OCI-LY7 (cell line): ENCODE data around the gene VPS35L. TPM values are rescaled to one million over a fixed set of nuclear protein-coding genes. Genes with fewer than 3 reads are reported as not detected.
A peak's percentile ranks its signal among the peaks of the same experiment; 100 is the strongest.

Experiments used
- BruUV-seq: library from RNA; stranded (reverse); fragments of 400-500 nt; replicated peaks from 2 replicates; lab custom pipeline; 2021; lab: Mats Ljungman, UMichigan
- CTCF ChIA-PET: fragments of 300-600 bp; sonication (Branson Sonifier 250); formaldehyde crosslinking; loops from one replicate; lab custom pipeline; 2022; ENCODE audit warnings: antibody characterized with exemption; ENCODE audit not compliant: unreplicated experiment; lab: Charles Lee
- POLR2A ChIA-PET: fragments of 300-600 bp; sonication (Branson Sonifier 250); formaldehyde crosslinking; loops from one replicate; lab custom pipeline; 2022; ENCODE audit warnings: antibody characterized with exemption; lab: Charles Lee
- DNase-seq: peaks from one replicate; pipeline ENCODE4 v3.0.0-alpha.2; 2015; ENCODE audit warnings: low spot score
- H2AFZ ChIP-seq: fragments of 200-600 bp; sonication (generic), shearing (Covaris generic); 2 replicates; pipeline ENCODE4 v1.6.1; 2014; ENCODE audit warnings: mild to moderate bottlenecking, antibody characterized with exemption, low read length, moderate library complexity
- H3K27ac ChIP-seq: fragments of 200-600 bp; sonication (generic); 2 replicates; pipeline ENCODE4 v1.5.1; 2014; ENCODE audit warnings: mixed run types, low read depth, mild to moderate bottlenecking, moderate library complexity, low read length, inconsistent platforms; ENCODE audit not compliant: poor library complexity, severe bottlenecking
- H3K36me3 ChIP-seq: fragments of 200-600 bp; sonication (generic); 2 replicates; pipeline ENCODE4 v1.6.1; 2014; ENCODE audit warnings: mild to moderate bottlenecking, antibody characterized with exemption, low read length, moderate library complexity, mixed read lengths; ENCODE audit not compliant: insufficient read depth
- H3K4me1 ChIP-seq: fragments of 200-600 bp; sonication (generic); 2 replicates; pipeline ENCODE4 v1.5.1; 2014; ENCODE audit warnings: mild to moderate bottlenecking, low read length; ENCODE audit not compliant: insufficient read depth, poor library complexity, severe bottlenecking
- H3K4me2 ChIP-seq: fragments of 200-600 bp; sonication (generic); 2 replicates; pipeline ENCODE4 v1.6.1; 2014; ENCODE audit warnings: mild to moderate bottlenecking, low read length
- H3K4me3 ChIP-seq: fragments of 200-600 bp; sonication (generic); 2 replicates; pipeline ENCODE4 v1.5.1; 2014; ENCODE audit warnings: mild to moderate bottlenecking, low read depth, low read length; ENCODE audit not compliant: poor library complexity, severe bottlenecking
- H3K79me2 ChIP-seq: fragments of 200-600 bp; sonication (generic); 2 replicates; pipeline ENCODE4 v1.6.1; 2016; ENCODE audit warnings: low read depth, mild to moderate bottlenecking, low read length, moderate library complexity, mixed read lengths; ENCODE audit not compliant: insufficient read depth
- H3K9me2 ChIP-seq: fragments of 200-600 bp; sonication (generic); 2 replicates; pipeline ENCODE4 v1.6.1; 2016; ENCODE audit warnings: mild to moderate bottlenecking, low read length, mixed read lengths; ENCODE audit not compliant: insufficient read depth
- H3K9me3 ChIP-seq: fragments of 200-600 bp; sonication (generic); 2 replicates; pipeline ENCODE4 v1.6.1; 2014; ENCODE audit warnings: mild to moderate bottlenecking, mixed run types, low read length, mixed read lengths
- H4K20me1 ChIP-seq: fragments of 200-600 bp; sonication (generic); 2 replicates; pipeline ENCODE4 v1.6.1; 2014; ENCODE audit warnings: mild to moderate bottlenecking, antibody characterized with exemption, low read length, moderate library complexity, mixed read lengths; ENCODE audit not compliant: insufficient read depth
- EZH2phosphoT487 ChIP-seq: fragments of 200-600 bp; sonication (generic); IDR thresholded peaks from 2 replicates; pipeline ENCODE4 v1.6.1; 2018; ENCODE audit warnings: low read depth, borderline replicate concordance, mild to moderate bottlenecking, mixed run types, antibody characterized with exemption, low read length, moderate library complexity, mixed read lengths
- intact Hi-C: fragments of 100-400 bp; cut with micrococcal nuclease; formaldehyde crosslinking; loops from one replicate; pipeline ENCODE4 v1.10.0; 2022; ENCODE audit not compliant: unreplicated experiment
- total RNA-seq, 2 experiments: library from RNA; depleted of rRNA in 1 of 2; stranded (reverse); fragments of >200 nt in 1 of 2; shearing (Covaris generic) in 1 of 2; gene quantifications; 2 replicates each; pipeline ENCODE4 v1.2.3, GENCODE V29; 2014 to 2022
- TF ChIP-seq, protein P1 (sequence below): fragments of 200-600 bp; sonication (generic); conservative IDR thresholded peaks from 2 replicates; pipeline ENCODE4 v1.5.1; 2014; ENCODE audit warnings: mild to moderate bottlenecking, antibody characterized with exemption, low read length, moderate library complexity, mixed read lengths

VPS35L gene
- total RNA-seq, 2 experiments from 2014 or later: 16.5 to 65.2 TPM

DNA sequence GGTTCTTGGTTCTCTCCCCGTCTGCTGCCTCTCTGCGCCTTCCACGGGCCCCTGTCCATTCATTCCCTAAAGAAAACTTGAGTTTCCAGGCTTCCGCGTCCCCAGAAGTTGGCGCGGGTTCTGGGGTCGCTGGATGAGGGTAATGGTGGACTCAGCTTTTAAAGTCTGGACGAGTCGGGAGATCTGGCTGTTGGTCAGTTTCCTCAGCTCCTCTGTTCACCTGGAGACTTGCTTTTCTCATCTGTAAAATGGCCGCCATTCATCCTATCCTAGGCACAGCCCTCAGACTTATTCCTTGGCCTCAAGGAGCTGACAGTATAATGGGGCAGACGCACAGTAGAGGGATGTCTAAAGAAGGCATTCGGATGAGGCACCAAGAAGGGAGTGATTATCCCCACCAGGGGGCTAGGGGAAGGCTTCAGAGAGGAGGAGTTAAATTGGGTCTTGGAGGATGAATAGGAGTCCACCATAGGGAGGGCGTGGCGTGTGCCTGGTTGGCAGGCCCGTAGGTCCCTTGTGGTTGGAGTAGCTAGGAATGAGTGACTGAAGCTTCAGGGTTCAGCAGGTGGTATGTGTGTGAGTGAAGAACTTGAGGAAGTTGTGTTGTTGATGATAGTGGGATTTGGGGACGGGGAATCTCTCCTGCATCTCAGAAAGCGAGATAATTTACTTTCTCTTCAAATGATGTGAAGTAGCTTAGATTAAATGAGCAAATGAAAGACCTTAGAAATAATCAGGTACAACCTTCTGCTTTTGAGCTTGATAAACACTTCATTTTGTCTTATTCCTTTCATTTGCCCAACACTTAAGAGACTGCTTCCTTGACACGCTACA lies 652 bp downstream of the VPS35L start:
- Histone ChIP-seq H3K27ac (peak overlapping the region; percentile 57), H3K9me3 (no peaks in the 10 kb centered on the region), H3K4me3 (peak overlapping the region; percentile 88), H3K4me1 (peaks cover 14% of the 10 kb centered on the region), H3K36me3 (peaks cover 27% of the 10 kb centered on the region), H4K20me1 (no peaks in the 10 kb centered on the region), H3K79me2 (peaks cover 5% of the 10 kb centered on the region; the same call in 1 of the 2 replicates), H2AFZ (peak overlapping the region; percentile 98), H3K9me2 (no peaks in the 10 kb centered on the region), H3K4me2 (peak overlapping the region; percentile 88)
- intact Hi-C loops: loop anchor here (2.0 to 5.0 kb wide), 3 partner anchors 33 to 826 kb away; partner anchors contain the start of genes CCP110, GDE1, IQCK and KNOP1
- peak; percentile 38 for DNase-seq
- CTCF ChIA-PET: interaction anchor here (0.6 to 0.8 kb wide), 2 partner anchors 27 to 32 kb away, joined by 3 read pairs; no protein-coding TSS in a partner anchor
- no peak for TF ChIP-seq EZH2phosphoT487
- TF ChIP-seq, protein P1, sequence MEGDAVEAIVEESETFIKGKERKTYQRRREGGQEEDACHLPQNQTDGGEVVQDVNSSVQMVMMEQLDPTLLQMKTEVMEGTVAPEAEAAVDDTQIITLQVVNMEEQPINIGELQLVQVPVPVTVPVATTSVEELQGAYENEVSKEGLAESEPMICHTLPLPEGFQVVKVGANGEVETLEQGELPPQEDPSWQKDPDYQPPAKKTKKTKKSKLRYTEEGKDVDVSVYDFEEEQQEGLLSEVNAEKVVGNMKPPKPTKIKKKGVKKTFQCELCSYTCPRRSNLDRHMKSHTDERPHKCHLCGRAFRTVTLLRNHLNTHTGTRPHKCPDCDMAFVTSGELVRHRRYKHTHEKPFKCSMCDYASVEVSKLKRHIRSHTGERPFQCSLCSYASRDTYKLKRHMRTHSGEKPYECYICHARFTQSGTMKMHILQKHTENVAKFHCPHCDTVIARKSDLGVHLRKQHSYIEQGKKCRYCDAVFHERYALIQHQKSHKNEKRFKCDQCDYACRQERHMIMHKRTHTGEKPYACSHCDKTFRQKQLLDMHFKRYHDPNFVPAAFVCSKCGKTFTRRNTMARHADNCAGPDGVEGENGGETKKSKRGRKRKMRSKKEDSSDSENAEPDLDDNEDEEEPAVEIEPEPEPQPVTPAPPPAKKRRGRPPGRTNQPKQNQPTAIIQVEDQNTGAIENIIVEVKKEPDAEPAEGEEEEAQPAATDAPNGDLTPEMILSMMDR: peak; percentile 15; the same call in 1 of the 2 replicates
- POLR2A ChIA-PET: interaction anchor here (0.5 to 3.4 kb wide), 8 partner anchors 9 to 1343 kb away, joined by 3 to 26 read pairs (median 4); partner anchors contain the start of gene CCP110
- TSS peak; percentile 76 for BruUV-seq

DNA sequence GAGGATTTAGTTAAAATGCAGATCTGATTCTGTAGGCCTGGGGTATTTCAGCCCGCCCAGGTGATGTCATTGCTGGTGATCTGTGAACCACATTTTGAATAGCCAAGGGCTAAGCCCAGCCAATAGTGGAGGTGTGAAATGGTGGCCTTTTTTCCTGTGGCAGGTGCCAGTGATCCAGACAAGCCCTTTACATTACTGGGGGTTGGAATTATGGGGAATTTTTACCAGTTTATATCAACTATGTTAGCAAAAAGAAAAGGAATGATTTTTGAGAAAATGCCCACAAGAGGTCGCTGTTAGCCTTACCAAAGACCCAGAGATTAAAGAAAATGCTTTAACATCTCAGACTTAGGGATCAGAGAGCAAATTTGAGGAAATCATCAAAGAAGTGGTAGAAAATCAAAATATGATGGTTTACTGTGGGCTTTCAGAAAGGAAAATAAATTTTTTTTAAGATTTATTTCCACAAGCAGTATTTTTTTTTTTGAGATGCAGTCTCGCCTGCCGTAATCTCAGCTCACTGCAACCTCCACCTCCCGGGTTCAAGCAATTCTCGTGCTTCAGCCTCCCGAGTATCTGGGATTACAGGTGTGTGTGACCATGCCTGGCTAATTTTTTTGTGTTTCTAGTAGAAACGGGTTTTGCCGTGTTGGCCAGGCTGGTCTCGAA lies 3.9 kb downstream of the VPS35L start:
- no TSS peak for BruUV-seq
- ChIA-PET CTCF (no interaction called here), POLR2A (no interaction called here)
- Histone ChIP-seq H3K9me2 (no peaks in the 10 kb centered on the region), H3K27ac (no peak overlapping the region), H3K9me3 (no peaks in the 10 kb centered on the region), H3K79me2 (peaks cover 5% of the 10 kb centered on the region; the same call in 1 of the 2 replicates), H2AFZ (no peak overlapping the region), H3K4me3 (no peak overlapping the region), H3K36me3 (0 out of 2 replicates have a peak, but pooled peaks cover 3% of the 10 kb centered on the region), H3K4me2 (no peak overlapping the region), H4K20me1 (no peaks in the 10 kb centered on the region), H3K4me1 (peaks cover 8% of the 10 kb centered on the region)
- peak; percentile 67 for DNase-seq
- intact Hi-C loops: loop anchor here (1.0 to 5.0 kb wide), 3 partner anchors 158 to 823 kb away; partner anchors contain the start of genes IQCK and KNOP1
- no peak for TF ChIP-seq EZH2phosphoT487
- TF ChIP-seq, protein P1: peak; percentile 89
